ENCODE data around the gene ASS1. TPM values are rescaled to one million over a fixed set of nuclear protein-coding genes. Genes with fewer than 3 reads are reported as not detected.

Gene ASS1
- total and polyA plus RNA-seq, 3 donors from 2014 or later = 68.5 to 153 (median 90.2) TPM

DNA sequence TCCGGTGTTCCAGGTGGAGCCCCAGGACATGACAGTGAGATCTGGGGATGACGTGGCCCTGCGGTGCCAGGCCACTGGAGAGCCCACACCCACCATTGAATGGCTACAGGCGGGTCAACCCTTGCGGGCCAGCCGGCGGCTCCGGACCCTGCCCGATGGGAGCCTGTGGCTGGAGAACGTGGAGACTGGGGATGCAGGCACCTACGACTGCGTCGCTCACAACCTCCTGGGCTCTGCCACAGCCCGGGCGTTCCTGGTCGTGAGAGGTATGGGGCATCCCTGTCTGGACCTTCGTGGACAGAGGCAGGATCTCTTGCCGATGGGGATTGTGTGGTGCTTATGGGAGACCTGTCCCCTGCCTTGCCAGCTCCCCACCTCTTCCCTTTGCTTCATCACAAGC lies 26.0 kb upstream of the ASS1 start:
- Histone ChIP-seq H3K4me1 (no peaks in the 10 kb centered on the region), H3K4me3 (no peak overlapping the region), H3K9me3 (no peaks in the 10 kb centered on the region), H3K27me3 (no peaks in the 10 kb centered on the region), H3K36me3 (ENCODE audit: low read depth, missing control alignments) (no peaks in the 10 kb centered on the region), H3K27ac (no peak overlapping the region)
- intact Hi-C loops (cut with DNase I; ENCODE audit: low total_unique reads) = no loop called here
- WGBS, 2 donors = 91 to 96% methylated on average over 9 to 18 of the region's 18 CpGs
- no peak for DNase-seq
- TF ChIP-seq, protein P1, sequence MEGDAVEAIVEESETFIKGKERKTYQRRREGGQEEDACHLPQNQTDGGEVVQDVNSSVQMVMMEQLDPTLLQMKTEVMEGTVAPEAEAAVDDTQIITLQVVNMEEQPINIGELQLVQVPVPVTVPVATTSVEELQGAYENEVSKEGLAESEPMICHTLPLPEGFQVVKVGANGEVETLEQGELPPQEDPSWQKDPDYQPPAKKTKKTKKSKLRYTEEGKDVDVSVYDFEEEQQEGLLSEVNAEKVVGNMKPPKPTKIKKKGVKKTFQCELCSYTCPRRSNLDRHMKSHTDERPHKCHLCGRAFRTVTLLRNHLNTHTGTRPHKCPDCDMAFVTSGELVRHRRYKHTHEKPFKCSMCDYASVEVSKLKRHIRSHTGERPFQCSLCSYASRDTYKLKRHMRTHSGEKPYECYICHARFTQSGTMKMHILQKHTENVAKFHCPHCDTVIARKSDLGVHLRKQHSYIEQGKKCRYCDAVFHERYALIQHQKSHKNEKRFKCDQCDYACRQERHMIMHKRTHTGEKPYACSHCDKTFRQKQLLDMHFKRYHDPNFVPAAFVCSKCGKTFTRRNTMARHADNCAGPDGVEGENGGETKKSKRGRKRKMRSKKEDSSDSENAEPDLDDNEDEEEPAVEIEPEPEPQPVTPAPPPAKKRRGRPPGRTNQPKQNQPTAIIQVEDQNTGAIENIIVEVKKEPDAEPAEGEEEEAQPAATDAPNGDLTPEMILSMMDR (IDR thresholded peaks at IDR 0.05) = no peak
- TF ChIP-seq POLR2A (IDR thresholded peaks at IDR 0.05) = no peak

DNA sequence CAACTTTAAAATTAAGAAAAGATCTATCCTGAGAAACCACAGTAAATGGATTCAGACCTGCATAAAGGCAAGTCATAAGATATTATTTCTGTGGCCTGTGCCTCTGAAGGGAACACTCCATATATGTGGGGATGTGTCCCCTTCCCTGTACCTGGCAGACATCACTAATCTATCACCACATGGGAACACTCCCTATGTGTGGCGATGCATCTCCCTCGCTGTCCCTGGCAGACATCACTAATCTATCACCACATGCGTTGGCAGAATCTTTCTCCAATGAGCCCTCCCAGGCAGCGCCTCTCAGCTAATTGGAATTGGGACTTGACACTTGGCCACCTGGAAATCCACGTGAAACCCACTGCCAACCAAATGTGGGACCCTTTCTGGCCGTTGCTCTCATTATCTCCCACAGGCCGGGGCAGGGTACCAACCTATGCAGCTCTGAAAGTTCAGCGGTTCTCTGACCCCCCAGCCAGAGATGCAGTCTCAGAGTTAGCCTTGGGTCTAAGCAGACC lies 25.2 kb upstream of the ASS1 start:
- TF ChIP-seq, protein P1 (IDR thresholded peaks at IDR 0.05) = no peak
- no peak for TF ChIP-seq POLR2A (IDR thresholded peaks at IDR 0.05)
- DNase-seq = no peak
- no peak overlapping the region for H3K4me3 ChIP-seq
- WGBS, 2 donors = 78 to 83% methylated on average over 8 of the region's 8 CpGs
- intact Hi-C loops (cut with DNase I; ENCODE audit: low total_unique reads) = no loop called here
- H3K36me3 ChIP-seq (ENCODE audit: low read depth, missing control alignments) = no peaks in the 10 kb centered on the region
- H3K27me3 ChIP-seq = no peaks in the 10 kb centered on the region
- H3K4me1 ChIP-seq = no peaks in the 10 kb centered on the region
- H3K9me3 ChIP-seq = no peaks in the 10 kb centered on the region
- no peak overlapping the region for H3K27ac ChIP-seq

DNA sequence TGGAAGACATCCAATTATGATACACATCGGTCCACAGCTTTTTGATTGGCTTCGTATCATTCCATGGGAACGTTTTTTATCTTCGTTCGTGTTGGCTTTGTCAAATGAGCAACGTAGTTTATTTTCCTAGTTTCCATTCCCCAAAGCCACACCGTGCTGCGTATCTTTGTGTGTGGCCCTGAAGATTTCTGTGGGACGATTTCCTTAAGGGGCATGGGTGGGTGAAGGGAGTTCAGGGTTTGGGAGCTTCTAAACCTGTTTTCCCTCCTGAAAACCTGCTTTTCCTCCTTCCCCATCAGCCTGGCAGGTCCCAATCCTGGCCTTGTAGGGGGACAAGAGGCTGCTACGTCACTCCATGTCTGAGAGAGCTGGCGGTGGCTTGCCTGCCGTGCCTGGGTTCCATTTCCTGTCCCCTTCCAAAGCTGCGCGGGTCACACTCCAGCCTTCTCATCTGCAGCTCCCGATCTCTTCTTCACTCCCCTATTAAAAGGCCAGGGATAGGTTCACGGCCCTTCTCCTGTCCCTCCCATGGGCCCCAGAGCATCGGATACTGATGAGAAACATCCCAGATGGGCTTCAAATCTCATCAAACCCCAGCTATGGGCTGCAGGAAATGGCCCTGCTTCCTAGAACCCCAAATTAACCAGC lies 23.5 kb upstream of the ASS1 start:
- intact Hi-C loops (cut with DNase I; ENCODE audit: low total_unique reads) = no loop called here
- H3K36me3 ChIP-seq (ENCODE audit: low read depth, missing control alignments) = no peaks in the 10 kb centered on the region
- no peak overlapping the region for H3K4me3 ChIP-seq
- DNase-seq = no peak
- no peaks in the 10 kb centered on the region for H3K27me3 ChIP-seq
- H3K27ac ChIP-seq = no peak overlapping the region
- WGBS, 2 donors = 79 to 81% methylated on average over 17 of the region's 17 CpGs
- H3K4me1 ChIP-seq = no peaks in the 10 kb centered on the region
- TF ChIP-seq, protein P1 (IDR thresholded peaks at IDR 0.05) = no peak
- no peak for TF ChIP-seq POLR2A (IDR thresholded peaks at IDR 0.05)
- no peaks in the 10 kb centered on the region for H3K9me3 ChIP-seq

DNA sequence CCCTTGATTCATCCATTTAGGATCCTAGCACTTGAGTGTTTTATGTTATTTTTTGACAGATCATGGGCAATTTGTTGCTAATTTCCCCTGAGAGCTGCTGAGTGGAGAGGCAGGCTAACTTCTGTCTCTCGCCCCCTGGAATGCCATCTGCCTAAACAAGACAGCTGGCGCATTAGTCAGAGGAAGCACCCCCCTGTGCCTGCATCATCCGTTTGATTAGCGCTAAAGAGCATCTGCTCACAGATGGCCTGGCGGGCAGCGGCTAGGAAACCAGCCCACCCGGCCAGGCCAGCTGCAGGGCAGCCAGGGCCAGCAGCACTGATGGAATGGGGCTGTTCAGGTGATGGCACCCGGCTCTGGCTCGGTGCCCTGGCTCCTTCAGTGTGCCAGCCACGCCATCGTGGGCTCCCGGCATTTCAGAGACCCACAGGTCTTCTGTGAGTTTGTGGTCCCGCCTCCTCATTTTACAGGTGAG lies 22.9 kb upstream of the ASS1 start:
- Histone ChIP-seq H3K27me3 (no peaks in the 10 kb centered on the region), H3K27ac (no peak overlapping the region), H3K4me3 (no peak overlapping the region), H3K4me1 (no peaks in the 10 kb centered on the region), H3K9me3 (no peaks in the 10 kb centered on the region), H3K36me3 (ENCODE audit: low read depth, missing control alignments) (no peaks in the 10 kb centered on the region)
- 83 to 100% methylated on average over 2 to 13 of the region's 13 CpGs for WGBS, 2 donors
- intact Hi-C loops (cut with DNase I; ENCODE audit: low total_unique reads) = no loop called here
- TF ChIP-seq, protein P1 (IDR thresholded peaks at IDR 0.05) = no peak
- no peak for TF ChIP-seq POLR2A (IDR thresholded peaks at IDR 0.05)
- no peak for DNase-seq

DNA sequence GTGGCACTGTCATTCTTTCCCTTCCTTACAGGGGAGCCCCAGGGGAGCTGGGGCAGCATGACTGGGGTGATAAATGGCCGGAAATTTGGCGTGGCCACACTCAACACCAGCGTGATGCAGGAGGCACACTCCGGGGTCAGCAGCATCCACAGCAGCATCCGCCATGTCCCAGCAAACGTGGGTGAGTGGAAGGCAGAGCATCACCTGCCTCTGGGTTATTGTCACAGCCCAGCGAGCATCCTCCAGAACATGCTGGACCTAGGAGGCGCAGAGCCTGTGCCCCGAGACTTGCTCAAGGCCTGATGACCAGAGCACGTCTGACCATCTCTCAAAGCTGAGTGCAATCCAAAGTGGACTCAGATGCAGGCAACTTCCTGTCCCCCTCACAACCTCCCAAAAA lies 22.2 kb upstream of the ASS1 start:
- intact Hi-C loops (cut with DNase I; ENCODE audit: low total_unique reads) = no loop called here
- DNase-seq = no peak
- H3K4me1 ChIP-seq = no peaks in the 10 kb centered on the region
- H3K36me3 ChIP-seq (ENCODE audit: low read depth, missing control alignments) = no peaks in the 10 kb centered on the region
- H3K9me3 ChIP-seq = no peaks in the 10 kb centered on the region
- no peaks in the 10 kb centered on the region for H3K27me3 ChIP-seq
- no peak for TF ChIP-seq POLR2A (IDR thresholded peaks at IDR 0.05)
- TF ChIP-seq, protein P1 (IDR thresholded peaks at IDR 0.05) = no peak
- no peak overlapping the region for H3K27ac ChIP-seq
- no peak overlapping the region for H3K4me3 ChIP-seq
- WGBS, 2 donors = 90% methylated on average over 10 of the region's 10 CpGs; no CpG with 5 or more reads in 1 of the 2 donors

Data from testis (tissue), 3 donors.